B cell (primary cell): ENCODE results near the gene ANGPTL2.

Source experiments
- CTCF ChIP-seq: fragments of 200-600 bp; IDR thresholded peaks from one replicate; pipeline ENCODE4 v1.8.0; 2022; ENCODE audit warnings: antibody characterized with exemption, mild to moderate bottlenecking
- EZH2 ChIP-seq: IDR thresholded peaks from 2 replicates; pipeline ENCODE4 v1.6.1; 2012; ENCODE audit warnings: borderline replicate concordance, low read depth, mild to moderate bottlenecking, moderate library complexity, low read length; ENCODE audit not compliant: insufficient read depth, poor library complexity, severe bottlenecking

- TF ChIP-seq CTCF (no peak), EZH2 (no peak)
Observed at GRCh38 chr9:127167560-127168326, 45.3 kb upstream of the ANGPTL2 start.
